GM12875 (cell line): ENCODE data around the gene ANKS1B.

ENCODE experiments used
- H3K4me3 ChIP-seq: one replicate; pipeline ENCODE4 v1.5.1; 2011; ENCODE audit warnings: low read depth, low read length, control low read depth
- TF ChIP-seq, protein P1 (sequence below): IDR thresholded peaks from 2 replicates; pipeline ENCODE4 v1.5.1; 2011; ENCODE audit warnings: low read depth, mild to moderate bottlenecking, control low read depth, inconsistent platforms, low read length, moderate library complexity, borderline replicate concordance; ENCODE audit not compliant: insufficient read depth

ANKS1B gene

GRCh38 chr12:99223579-99223978 lies 761.2 kb downstream of the ANKS1B start:
- H3K4me3 ChIP-seq, result no peak overlapping the region
- TF ChIP-seq, protein P1, sequence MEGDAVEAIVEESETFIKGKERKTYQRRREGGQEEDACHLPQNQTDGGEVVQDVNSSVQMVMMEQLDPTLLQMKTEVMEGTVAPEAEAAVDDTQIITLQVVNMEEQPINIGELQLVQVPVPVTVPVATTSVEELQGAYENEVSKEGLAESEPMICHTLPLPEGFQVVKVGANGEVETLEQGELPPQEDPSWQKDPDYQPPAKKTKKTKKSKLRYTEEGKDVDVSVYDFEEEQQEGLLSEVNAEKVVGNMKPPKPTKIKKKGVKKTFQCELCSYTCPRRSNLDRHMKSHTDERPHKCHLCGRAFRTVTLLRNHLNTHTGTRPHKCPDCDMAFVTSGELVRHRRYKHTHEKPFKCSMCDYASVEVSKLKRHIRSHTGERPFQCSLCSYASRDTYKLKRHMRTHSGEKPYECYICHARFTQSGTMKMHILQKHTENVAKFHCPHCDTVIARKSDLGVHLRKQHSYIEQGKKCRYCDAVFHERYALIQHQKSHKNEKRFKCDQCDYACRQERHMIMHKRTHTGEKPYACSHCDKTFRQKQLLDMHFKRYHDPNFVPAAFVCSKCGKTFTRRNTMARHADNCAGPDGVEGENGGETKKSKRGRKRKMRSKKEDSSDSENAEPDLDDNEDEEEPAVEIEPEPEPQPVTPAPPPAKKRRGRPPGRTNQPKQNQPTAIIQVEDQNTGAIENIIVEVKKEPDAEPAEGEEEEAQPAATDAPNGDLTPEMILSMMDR, result no peak

DNA sequence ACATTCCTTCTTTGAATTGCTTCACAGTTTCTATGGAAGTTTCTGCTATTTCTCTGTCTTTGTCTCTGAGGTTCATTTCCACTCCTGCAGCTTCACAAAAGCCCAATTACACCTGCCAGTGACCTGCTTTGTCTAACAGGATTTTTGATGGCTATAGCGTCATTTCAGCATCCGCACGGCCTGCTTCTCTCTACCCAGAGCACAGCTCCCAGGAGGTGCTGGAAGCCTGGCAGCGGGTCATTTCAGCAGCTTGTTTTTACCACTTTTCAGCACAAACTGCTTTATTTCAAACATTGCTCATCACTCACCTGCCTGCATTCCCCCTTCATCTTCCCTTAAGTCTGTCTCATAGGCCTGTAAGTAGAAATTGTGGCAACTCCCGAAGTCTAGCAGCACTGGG lies 771.7 kb downstream of the ANKS1B start:
- TF ChIP-seq, protein P1, result no peak

DNA sequence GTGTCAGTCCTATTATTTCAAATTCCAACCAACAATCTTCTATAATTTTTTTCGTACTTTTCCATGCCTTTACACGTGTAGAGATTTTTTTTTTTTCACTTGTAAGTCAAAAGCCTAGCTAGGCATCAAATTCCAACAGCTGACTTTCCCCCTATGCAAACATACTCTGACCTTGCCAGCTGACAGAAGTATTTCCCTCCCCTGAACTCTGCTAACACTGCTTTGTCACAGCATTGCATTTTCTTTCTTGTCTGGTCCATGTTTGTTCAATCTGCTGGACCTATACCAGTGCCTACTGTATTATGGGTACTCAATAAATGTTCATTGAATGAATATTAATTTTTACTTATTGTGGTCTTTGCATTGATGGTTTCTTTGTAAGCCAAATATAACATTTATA lies 772.5 kb downstream of the ANKS1B start:
- no peak overlapping the region for H3K4me3 ChIP-seq
- TF ChIP-seq, protein P1, result no peak

More for the DNA sequence above, 771.7 kb downstream of the ANKS1B start:
- no peak overlapping the region for H3K4me3 ChIP-seq

- TF ChIP-seq, protein P1, result no peak
- no peak overlapping the region for H3K4me3 ChIP-seq
Measured at GRCh38 chr12:99205111-99205510, 779.6 kb downstream of the ANKS1B start.

DNA sequence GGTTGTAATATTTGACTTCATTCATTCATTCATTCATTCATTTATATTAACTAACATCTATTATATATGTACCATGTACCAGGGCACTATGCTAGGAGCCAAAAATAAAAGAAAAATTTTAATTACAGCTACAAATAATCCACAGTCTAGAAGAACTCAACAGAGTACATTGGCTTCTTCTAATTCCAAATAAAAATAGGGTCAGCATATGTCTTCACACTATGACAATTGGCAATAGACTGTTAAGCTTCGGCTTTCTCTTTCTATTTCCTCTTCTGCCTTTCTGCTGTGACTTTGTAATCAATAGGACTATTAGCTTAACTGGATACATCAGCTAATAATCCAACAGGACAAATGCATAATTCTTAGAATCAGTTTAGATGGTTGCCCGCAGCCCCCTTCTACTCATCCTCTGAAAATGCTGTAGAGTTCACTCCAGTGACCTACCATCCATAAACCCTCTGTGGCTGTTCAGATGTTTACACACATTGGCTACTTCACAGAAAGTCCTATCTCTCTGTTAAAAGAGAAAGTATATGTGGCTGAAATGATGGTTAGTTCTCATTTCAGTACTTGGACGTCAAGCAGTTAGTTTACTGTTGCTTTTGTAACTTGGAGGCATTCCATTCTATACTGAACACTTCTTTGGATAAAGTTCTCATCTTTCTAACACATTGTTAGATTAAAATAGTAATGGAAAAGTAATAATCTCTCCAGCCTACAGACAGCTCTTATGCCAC lies 782.7 kb downstream of the ANKS1B start:
- TF ChIP-seq, protein P1, result no peak
- no peak overlapping the region for H3K4me3 ChIP-seq

DNA sequence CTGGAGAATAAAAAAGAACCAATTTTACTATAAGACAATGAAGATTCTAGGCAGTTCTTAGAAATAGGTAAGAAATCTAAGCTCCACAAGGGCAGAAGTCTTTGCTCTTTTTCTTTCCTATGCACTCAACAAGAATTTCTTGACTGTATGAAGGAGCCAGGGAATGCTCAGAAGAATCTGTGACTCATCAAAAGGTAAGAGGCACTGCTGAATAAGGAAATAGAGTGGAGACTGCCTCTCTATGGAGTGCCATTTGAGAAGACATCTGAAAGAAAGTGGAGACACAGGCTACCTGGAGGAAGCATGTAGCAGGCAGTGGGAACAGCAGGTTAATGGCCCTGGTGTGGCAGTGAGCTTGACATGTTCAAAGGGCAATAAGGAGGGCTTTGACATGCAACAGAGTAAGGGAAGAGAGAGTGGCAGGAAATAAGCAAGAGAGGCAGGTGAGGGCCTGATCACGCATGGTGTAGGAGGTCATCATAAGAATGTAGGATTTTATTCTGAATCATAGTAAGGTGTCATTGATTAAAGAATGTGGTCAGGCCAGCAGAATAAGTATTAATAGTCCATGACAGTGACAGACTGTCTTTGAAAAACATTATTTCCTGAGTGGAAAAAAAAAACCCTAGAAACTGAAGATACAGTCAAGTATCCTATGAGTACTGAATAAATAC lies 783.9 kb downstream of the ANKS1B start:
- TF ChIP-seq, protein P1, result no peak
- H3K4me3 ChIP-seq, result no peak overlapping the region

GRCh38 chr12:99195474-99195873 lies 789.3 kb downstream of the ANKS1B start:
- no peak overlapping the region for H3K4me3 ChIP-seq
- TF ChIP-seq, protein P1, result no peak
